Left lung (tissue), 10 donors: ENCODE results near the gene IL21R. TPM values are rescaled to one million over a fixed set of nuclear protein-coding genes. Genes with fewer than 3 reads are reported as not detected.

Experiments
- ATAC-seq: fragments of 200-7000 bp; cut with Tn5 transposase; one replicate; pipeline ENCODE4 v1.9.1; 2020; ENCODE audit warnings: moderate library complexity
- DNase-seq, 4 donors: peaks; one replicate each; pipeline ENCODE4 v3.0.0-alpha.2; 2013 to 2020
- H3K27ac ChIP-seq, 2 donors: fragments of 200-600 bp; sonication (generic) in 1 of 2; one replicate each; pipeline versions ENCODE4 v1.5.0 to v1.8.0; 2020 to 2021
- H3K27me3 ChIP-seq, 2 donors: fragments of 200-600 bp; sonication (generic) in 1 of 2; one replicate each; pipeline versions ENCODE4 v1.5.0 to v1.8.0; 2020 to 2021
- H3K36me3 ChIP-seq, 2 donors: fragments of 200-600 bp; sonication (generic) in 1 of 2; one replicate each; pipeline versions ENCODE4 v1.5.0 to v1.8.0; 2020 to 2021
- H3K4me1 ChIP-seq, 2 donors: fragments of 200-600 bp; one replicate each; pipeline ENCODE4 v1.8.0; 2021
- H3K4me3 ChIP-seq, 2 donors: fragments of 200-600 bp; sonication (generic) in 1 of 2; one replicate each; pipeline versions ENCODE4 v1.5.0 to v1.8.0; 2020 to 2021; ENCODE audit warnings: mild to moderate bottlenecking in 1 of 2
- H3K9me3 ChIP-seq, 2 donors: fragments of 200-600 bp; sonication (generic) in 1 of 2; one replicate each; pipeline versions ENCODE4 v1.5.0 to v1.8.0; 2020 to 2021
- CTCF ChIP-seq, 2 donors: fragments of 200-600 bp; sonication (generic) in 1 of 2; IDR thresholded peaks; one replicate each; pipeline versions ENCODE4 v1.5.0 to v1.8.0; 2021; ENCODE audit warnings: antibody characterized with exemption in 2 of 2
- intact Hi-C, 2 donors: fragments of 100-400 bp; cut with DNase I; formaldehyde crosslinking; loops; one replicate each; pipeline versions ENCODE4 v1.11.2 to v1.14.2; 2022
- polyA plus RNA-seq, 6 donors: library from polyadenylated mRNA; unstranded; fragments of 120-200 nt; gene quantifications; one replicate each; pipeline ENCODE4 v1.2.1, GENCODE V29; 2013; ENCODE audit not compliant: insufficient read length in 6 of 6
- total RNA-seq, 2 donors: library from RNA; stranded (reverse); fragmentation: NEBNext Ultra II Directional; extraction: Animal tissue kit (Norgen Biotek cat#: 25700); gene quantifications; one replicate each; pipeline ENCODE4 v1.2.1, GENCODE V29; 2021
- donor health status: DM: no; HTN: yes; CAD: no.
- donor health status: DM: no; HTN: no; CAD: no.

The IL21R gene
- total and polyA plus RNA-seq, 8 donors = 1.2 to 4.3 (median 3.9) TPM

GRCh38 chr16:27400751-27401620, 988 bp upstream of the IL21R start:
- TF ChIP-seq CTCF (IDR thresholded peaks at IDR 0.05) = no peak
- ATAC-seq (peak; percentile 10), DNase-seq (no peak)
- Histone ChIP-seq H3K9me3 (no peaks in the 10 kb centered on the region), H3K4me1 (peaks cover 23 to 50% of the 10 kb centered on the region in 2 donors), H3K4me3 (no peak overlapping the region), H3K36me3 (no peaks in the 10 kb centered on the region), H3K27ac (peak overlapping the region; percentile 17 to 33), H3K27me3 (peaks cover 0 to 20% of the 10 kb centered on the region in 2 donors)
- intact Hi-C loops = no loop called here

GRCh38 chr16:27402569-27402963, 592 bp downstream of the IL21R start:
- peaks cover 0 to 20% of the 10 kb centered on the region in 2 donors for H3K27me3 ChIP-seq
- ATAC-seq = no peak
- TF ChIP-seq CTCF (IDR thresholded peaks at IDR 0.05) = no peak
- peaks cover 24 to 50% of the 10 kb centered on the region in 2 donors for H3K4me1 ChIP-seq
- intact Hi-C loops = no loop called here
- H3K27ac ChIP-seq = peak overlapping the region; percentile 39 to 46
- no peaks in the 10 kb centered on the region for H3K36me3 ChIP-seq
- peak overlapping the region; percentile 7 to 34 for H3K4me3 ChIP-seq
- no peaks in the 10 kb centered on the region for H3K9me3 ChIP-seq
- DNase-seq = no peak

GRCh38 chr16:27402964-27403600, 1.1 kb downstream of the IL21R start:
- no peaks in the 10 kb centered on the region for H3K36me3 ChIP-seq
- H3K27ac ChIP-seq = peak overlapping the region; percentile 39 to 46
- peak overlapping the region; percentile 7 to 34 for H3K4me3 ChIP-seq
- TF ChIP-seq CTCF (IDR thresholded peaks at IDR 0.05) = no peak
- peaks cover 29 to 54% of the 10 kb centered on the region in 2 donors for H3K4me1 ChIP-seq
- peaks cover 0 to 20% of the 10 kb centered on the region in 2 donors for H3K27me3 ChIP-seq
- H3K9me3 ChIP-seq = no peaks in the 10 kb centered on the region
- intact Hi-C loops = no loop called here
- DNase-seq = no peak
- no peak for ATAC-seq

GRCh38 chr16:27403601-27403992, 1.6 kb downstream of the IL21R start:
- TF ChIP-seq CTCF (IDR thresholded peaks at IDR 0.05) = no peak
- Histone ChIP-seq H3K27ac (no peak overlapping the region), H3K4me3 (peak overlapping the region in 1 of 2 donors; percentile 34), H3K4me1 (peaks cover 29 to 59% of the 10 kb centered on the region in 2 donors), H3K36me3 (no peaks in the 10 kb centered on the region), H3K9me3 (no peaks in the 10 kb centered on the region), H3K27me3 (peaks cover 0 to 20% of the 10 kb centered on the region in 2 donors)
- no peak for ATAC-seq
- no peak for DNase-seq
- intact Hi-C loops = no loop called here

- peak overlapping the region in 1 of 2 donors; percentile 34 for H3K4me3 ChIP-seq
- H3K4me1 ChIP-seq = peaks cover 29 to 59% of the 10 kb centered on the region in 2 donors
- ATAC-seq = no peak
- peaks cover 0 to 20% of the 10 kb centered on the region in 2 donors for H3K27me3 ChIP-seq
- H3K36me3 ChIP-seq = no peaks in the 10 kb centered on the region
- intact Hi-C loops = no loop called here
- H3K27ac ChIP-seq = no peak overlapping the region
- no peaks in the 10 kb centered on the region for H3K9me3 ChIP-seq
- no peak for DNase-seq
- TF ChIP-seq CTCF (IDR thresholded peaks at IDR 0.05) = no peak
Observed at GRCh38 chr16:27404163-27404823, 2.3 kb downstream of the IL21R start.
